Epithelial cell of proximal tubule (primary cell): ENCODE results near the gene NXN. TPM values are rescaled to one million over a fixed set of nuclear protein-coding genes. Genes with fewer than 3 reads are reported as not detected.
"Not testable (repeated sequence)": the region's sequence is repeated elsewhere in the genome, so short reads cannot be mapped to it uniquely, and the experiment has no call there.

Experiments used
- DNase-seq: peaks from one replicate; pipeline ENCODE4 v3.0.0-alpha.2; 2011; ENCODE audit warnings: low read depth
- H3K4me3 ChIP-seq: 2 replicates; pipeline ENCODE4 v1.5.1; 2011; ENCODE audit warnings: low read depth, mild to moderate bottlenecking, low read length
- CTCF ChIP-seq: conservative IDR thresholded peaks from 2 replicates; pipeline ENCODE4 v1.5.1; 2012; ENCODE audit warnings: low read depth, mild to moderate bottlenecking, low read length
- total RNA-seq: library from RNA; depleted of rRNA; stranded (reverse); fragments of >200 nt; gene quantifications from 2 replicates; pipeline ENCODE4 v1.2.3, GENCODE V29; 2015

Gene NXN
- total RNA-seq, 1 donor from 2014 or later, result 31.1 TPM

GRCh38 chr17:924711-925475 is 54.7 kb downstream of the NXN start:
- H3K4me3 ChIP-seq, result no peak overlapping the region
- TF ChIP-seq CTCF, result no peak
- no peak for DNase-seq

GRCh38 chr17:924306-924705 is 55.3 kb downstream of the NXN start:
- not testable (repeated sequence) for H3K4me3 ChIP-seq

GRCh38 chr17:923633-924032 is 55.9 kb downstream of the NXN start:
- DNase-seq, result no peak
- no peak for TF ChIP-seq CTCF
- H3K4me3 ChIP-seq, result no peak overlapping the region

More at GRCh38 chr17:924306-924705, 55.3 kb downstream of the NXN start:
- not testable (repeated sequence) for DNase-seq

- no peak for DNase-seq
- no peak overlapping the region for H3K4me3 ChIP-seq
These were observed 58.4 kb downstream of the NXN start for GRCh38 chr17:921161-921560.

GRCh38 chr17:920190-920589 is 59.4 kb downstream of the NXN start:
- no peak overlapping the region for H3K4me3 ChIP-seq
- DNase-seq, result no peak
- TF ChIP-seq CTCF, result no peak

More at GRCh38 chr17:921161-921560, 58.4 kb downstream of the NXN start:
- no peak for TF ChIP-seq CTCF

GRCh38 chr17:917941-918740 is 61.4 kb downstream of the NXN start:
- no peak for TF ChIP-seq CTCF
- H3K4me3 ChIP-seq, result no peak overlapping the region
- no peak for DNase-seq

GRCh38 chr17:917391-917811 is 62.2 kb downstream of the NXN start:
- H3K4me3 ChIP-seq, result no peak overlapping the region
- no peak for DNase-seq
- TF ChIP-seq CTCF, result no peak
